ENCODE results near the gene STON2. TPM values are rescaled to one million over a fixed set of nuclear protein-coding genes. Genes with fewer than 3 reads are reported as not detected.

STON2 gene
- total and polyA plus RNA-seq, 4 experiments from 2014 or later = not detected

DNA sequence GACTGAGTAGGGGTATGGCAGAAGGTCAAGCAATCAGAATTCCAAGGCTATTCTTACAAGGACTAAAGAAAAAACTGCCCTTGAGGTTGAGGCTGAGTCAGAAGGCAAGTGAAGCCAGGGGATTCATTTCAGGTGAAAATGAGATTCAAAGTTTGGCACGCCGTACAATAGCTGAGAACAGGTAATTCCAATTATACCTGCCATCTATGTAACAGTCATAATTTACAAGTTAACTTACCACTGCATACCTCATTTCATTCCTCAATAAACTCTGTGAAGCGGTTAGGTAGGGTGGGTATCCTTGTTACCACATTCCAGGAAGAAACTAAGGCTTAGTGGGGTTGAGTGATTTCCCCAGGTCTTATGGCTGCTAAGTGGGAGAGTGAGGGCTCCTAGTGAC, 64.1 kb downstream of the STON2 start:
- DNase-seq = no peak

DNA sequence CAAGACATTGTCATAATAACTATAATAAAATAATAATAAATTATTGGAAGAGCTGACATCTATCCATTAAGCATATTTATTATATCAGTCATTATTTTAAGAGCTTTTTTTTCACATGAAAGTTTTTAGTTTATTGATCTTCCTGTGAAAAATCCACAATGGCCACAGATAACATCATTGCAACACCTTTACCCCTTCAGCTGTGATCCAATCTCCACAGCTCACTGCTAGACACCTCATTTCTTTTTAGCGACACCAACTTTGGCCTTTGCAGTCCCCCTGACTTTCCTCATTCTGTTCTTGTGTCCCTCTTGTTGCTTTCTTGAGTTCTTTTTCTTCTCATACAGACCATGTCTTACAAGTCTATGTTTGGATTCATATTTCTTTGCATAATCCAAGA, 67.4 kb downstream of the STON2 start:
- H3K4me1 Mint-ChIP-seq = no peaks in the 10 kb centered on the region
- Histone ChIP-seq H3K27me3 (ENCODE audit: insufficient read depth, low read length) (no peaks in the 10 kb centered on the region), H3K9me3 (ENCODE audit: control insufficient read depth in 1 of 2, low read length in 2 of 2) (no peaks in the 10 kb centered on the region), H3K4me3 (ENCODE audit: low read length in 2 of 2) (no peak overlapping the region), H3K27ac (ENCODE audit: low read depth, low read length) (no peak overlapping the region), H3K36me3 (ENCODE audit: insufficient read depth, low read length) (no peaks in the 10 kb centered on the region), H3K4me1 (ENCODE audit: insufficient read depth, low read length) (no peaks in the 10 kb centered on the region)
- intact Hi-C loops (cut with micrococcal nuclease) = no loop called here
- no peak overlapping the region for H3K27ac Mint-ChIP-seq
- CTCF ChIA-PET (ENCODE audit: partially characterized antibody) = no interaction called here
- peaks cover 6 to 8% of the 10 kb centered on the region in 2 donors for H3K27me3 Mint-ChIP-seq
- POLR2A ChIA-PET (ENCODE audit: partially characterized antibody) = no interaction called here
- H3K9me3 Mint-ChIP-seq = peaks cover 0 to 4% (median 0%) of the 10 kb centered on the region in 8 donors
- H3K36me3 Mint-ChIP-seq = no peaks in the 10 kb centered on the region
- no peak for DNase-seq
- no peak overlapping the region for H3K4me3 Mint-ChIP-seq

More for the DNA sequence above, 64.1 kb downstream of the STON2 start:
- ChIA-PET POLR2A (ENCODE audit: partially characterized antibody) (no interaction called here), CTCF (ENCODE audit: partially characterized antibody) (no interaction called here)
- no peaks in the 10 kb centered on the region for H3K4me1 ChIP-seq (ENCODE audit: insufficient read depth, low read length)
- no peaks in the 10 kb centered on the region for H3K27me3 ChIP-seq (ENCODE audit: insufficient read depth, low read length)
- H3K4me1 Mint-ChIP-seq = no peaks in the 10 kb centered on the region
- no peak overlapping the region for H3K27ac Mint-ChIP-seq
- H3K27me3 Mint-ChIP-seq = peaks cover 7 to 10% of the 10 kb centered on the region in 2 donors
- intact Hi-C loops (cut with micrococcal nuclease) = no loop called here
- H3K9me3 ChIP-seq (ENCODE audit: control insufficient read depth in 1 of 2, low read length in 2 of 2) = no peaks in the 10 kb centered on the region
- no peak overlapping the region for H3K27ac ChIP-seq (ENCODE audit: low read depth, low read length)
- no peaks in the 10 kb centered on the region for H3K36me3 ChIP-seq (ENCODE audit: insufficient read depth, low read length)
- H3K9me3 Mint-ChIP-seq = peaks cover 0 to 4% (median 0%) of the 10 kb centered on the region in 8 donors
- H3K36me3 Mint-ChIP-seq = no peaks in the 10 kb centered on the region
- H3K4me3 Mint-ChIP-seq = no peak overlapping the region
- no peak overlapping the region for H3K4me3 ChIP-seq (ENCODE audit: low read length in 2 of 2)

DNA sequence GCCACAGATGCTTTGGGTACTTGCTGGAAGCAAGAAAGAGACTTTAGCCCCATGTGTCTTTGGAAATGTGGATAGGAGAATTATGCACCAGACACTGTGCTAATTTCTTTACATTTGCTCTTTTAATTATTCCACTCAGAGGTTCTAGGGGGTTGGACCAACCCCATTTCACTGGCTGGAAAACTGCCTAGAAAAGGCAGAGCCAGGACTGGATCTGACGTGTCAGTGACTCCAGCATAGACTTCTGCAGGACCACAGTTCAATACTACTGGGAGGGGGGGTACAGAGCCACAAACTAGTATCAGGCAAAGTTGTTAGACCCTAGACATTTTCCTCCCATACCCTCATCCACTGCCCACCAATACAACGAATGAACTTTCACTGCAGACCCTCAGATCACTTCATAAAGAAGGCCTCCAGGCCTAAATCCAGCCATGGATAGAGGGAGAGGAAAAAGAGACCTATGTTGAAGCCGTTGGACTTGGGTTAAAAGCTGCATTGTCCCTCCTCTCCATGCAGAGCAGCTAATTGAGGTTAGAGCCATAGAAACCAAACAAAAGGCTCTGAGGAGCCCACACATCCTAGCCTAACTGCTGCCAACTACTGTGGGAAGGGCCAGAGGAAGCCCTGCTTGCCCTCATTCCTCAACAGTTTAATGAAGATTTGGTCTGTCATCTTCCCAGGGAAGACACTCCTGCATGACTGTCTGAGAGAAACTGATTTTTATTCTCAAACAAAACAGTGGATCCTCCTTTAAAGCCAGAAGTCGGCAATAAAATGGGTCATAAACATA, 68.7 kb downstream of the STON2 start:
- CTCF ChIA-PET (ENCODE audit: partially characterized antibody) = no interaction called here
- Mint-ChIP-seq H3K36me3 (no peaks in the 10 kb centered on the region), H3K27ac (no peak overlapping the region), H3K4me3 (no peak overlapping the region), H3K27me3 (peaks cover 6 to 8% of the 10 kb centered on the region in 2 donors), H3K4me1 (no peaks in the 10 kb centered on the region), H3K9me3 (peaks cover 0 to 4% (median 0%) of the 10 kb centered on the region in 8 donors)
- no peak overlapping the region for H3K27ac ChIP-seq (ENCODE audit: low read depth, low read length)
- intact Hi-C loops (cut with micrococcal nuclease) = no loop called here
- no peak overlapping the region for H3K4me3 ChIP-seq (ENCODE audit: low read length in 2 of 2)
- DNase-seq = no peak
- no peaks in the 10 kb centered on the region for H3K9me3 ChIP-seq (ENCODE audit: control insufficient read depth in 1 of 2, low read length in 2 of 2)
- H3K36me3 ChIP-seq (ENCODE audit: insufficient read depth, low read length) = no peaks in the 10 kb centered on the region
- no peaks in the 10 kb centered on the region for H3K27me3 ChIP-seq (ENCODE audit: insufficient read depth, low read length)
- POLR2A ChIA-PET (ENCODE audit: partially characterized antibody) = no interaction called here
- no peaks in the 10 kb centered on the region for H3K4me1 ChIP-seq (ENCODE audit: insufficient read depth, low read length)

DNA sequence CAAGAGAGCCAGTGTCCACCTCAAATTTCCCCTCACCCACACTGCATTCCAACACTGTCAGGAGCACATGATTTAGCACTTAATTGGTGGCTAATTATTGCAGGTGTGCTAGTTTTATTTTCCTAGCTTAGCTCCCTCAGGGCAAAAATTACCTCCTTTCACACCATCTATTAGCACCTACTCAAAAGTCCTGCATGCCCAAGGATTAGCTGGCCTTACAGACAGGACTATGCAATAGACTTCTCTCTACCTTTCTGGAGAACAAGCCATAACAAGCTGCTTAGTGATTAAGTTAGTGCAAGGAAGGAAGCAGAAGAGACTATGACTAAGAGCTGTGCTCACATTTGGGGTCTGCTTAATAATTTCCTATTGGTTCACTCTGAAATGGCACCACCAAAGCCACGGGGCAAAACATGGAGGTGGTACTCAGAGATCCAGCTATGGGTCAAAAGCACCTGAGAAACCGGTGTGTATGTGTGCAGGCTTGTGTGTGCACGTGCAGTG, 69.5 kb downstream of the STON2 start:
- no peaks in the 10 kb centered on the region for H3K9me3 ChIP-seq (ENCODE audit: control insufficient read depth in 1 of 2, low read length in 2 of 2)
- POLR2A ChIA-PET (ENCODE audit: partially characterized antibody) = no interaction called here
- no peaks in the 10 kb centered on the region for H3K36me3 ChIP-seq (ENCODE audit: insufficient read depth, low read length)
- no peaks in the 10 kb centered on the region for H3K36me3 Mint-ChIP-seq
- intact Hi-C loops (cut with micrococcal nuclease) = no loop called here
- H3K4me1 Mint-ChIP-seq = no peaks in the 10 kb centered on the region
- H3K4me3 Mint-ChIP-seq = no peak overlapping the region
- H3K27me3 Mint-ChIP-seq = peaks cover 5 to 6% of the 10 kb centered on the region in 2 donors
- DNase-seq = no peak
- H3K4me1 ChIP-seq (ENCODE audit: insufficient read depth, low read length) = no peaks in the 10 kb centered on the region
- no peak overlapping the region for H3K4me3 ChIP-seq (ENCODE audit: low read length in 2 of 2)
- H3K27me3 ChIP-seq (ENCODE audit: insufficient read depth, low read length) = no peaks in the 10 kb centered on the region
- no peak overlapping the region for H3K27ac ChIP-seq (ENCODE audit: low read depth, low read length)
- CTCF ChIA-PET (ENCODE audit: partially characterized antibody) = no interaction called here
- peaks cover 0 to 4% (median 0%) of the 10 kb centered on the region in 8 donors for H3K9me3 Mint-ChIP-seq
- H3K27ac Mint-ChIP-seq = no peak overlapping the region

DNA sequence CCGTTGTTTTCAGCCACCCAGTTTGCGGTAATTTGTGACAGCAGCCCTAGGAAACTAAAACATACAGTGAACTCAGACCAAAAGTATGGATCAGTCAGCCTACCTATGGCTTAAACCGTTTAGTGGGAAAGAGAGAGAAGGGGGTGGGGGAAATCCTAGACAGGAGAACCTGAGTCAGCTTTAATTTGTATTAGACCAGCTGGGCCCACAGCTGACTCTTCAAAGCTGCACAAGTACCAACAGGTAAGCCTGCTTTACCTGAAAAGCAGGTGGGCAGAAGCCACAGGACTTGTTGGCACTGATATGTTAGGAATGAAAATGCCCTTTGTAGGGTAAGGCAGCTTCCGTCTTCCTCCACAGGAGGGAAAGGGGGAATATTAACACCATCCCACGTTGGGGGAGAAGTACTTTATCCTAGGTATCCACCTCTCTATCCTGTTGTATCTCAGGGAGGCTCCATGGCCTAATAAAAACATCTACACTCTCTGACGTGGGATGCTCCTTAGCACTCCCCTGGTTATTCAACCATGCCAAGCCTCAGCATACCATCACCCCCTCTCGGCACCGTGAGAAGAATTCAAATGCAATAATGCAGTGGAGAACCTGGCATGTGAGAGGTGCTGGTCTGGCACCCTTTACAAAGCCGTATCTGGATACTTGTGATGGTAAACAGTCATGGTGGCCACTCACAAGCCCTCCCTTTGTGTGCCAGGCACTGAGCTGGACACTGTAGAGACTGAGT, 70.3 kb downstream of the STON2 start:
- no peaks in the 10 kb centered on the region for H3K36me3 Mint-ChIP-seq
- no peaks in the 10 kb centered on the region for H3K4me1 Mint-ChIP-seq
- Histone ChIP-seq H3K4me1 (ENCODE audit: insufficient read depth, low read length) (no peaks in the 10 kb centered on the region), H3K36me3 (ENCODE audit: insufficient read depth, low read length) (no peaks in the 10 kb centered on the region), H3K27me3 (ENCODE audit: insufficient read depth, low read length) (no peaks in the 10 kb centered on the region), H3K4me3 (ENCODE audit: low read length in 2 of 2) (no peak overlapping the region), H3K27ac (ENCODE audit: low read depth, low read length) (no peak overlapping the region), H3K9me3 (ENCODE audit: control insufficient read depth in 1 of 2, low read length in 2 of 2) (no peaks in the 10 kb centered on the region)
- H3K27me3 Mint-ChIP-seq = peaks cover 2 to 6% of the 10 kb centered on the region in 2 donors
- intact Hi-C loops (cut with micrococcal nuclease) = no loop called here
- H3K27ac Mint-ChIP-seq = no peak overlapping the region
- H3K9me3 Mint-ChIP-seq = peaks cover 0 to 4% (median 0%) of the 10 kb centered on the region in 8 donors
- no peak for DNase-seq
- CTCF ChIA-PET (ENCODE audit: partially characterized antibody) = no interaction called here
- POLR2A ChIA-PET (ENCODE audit: partially characterized antibody) = no interaction called here
- H3K4me3 Mint-ChIP-seq = no peak overlapping the region

DNA sequence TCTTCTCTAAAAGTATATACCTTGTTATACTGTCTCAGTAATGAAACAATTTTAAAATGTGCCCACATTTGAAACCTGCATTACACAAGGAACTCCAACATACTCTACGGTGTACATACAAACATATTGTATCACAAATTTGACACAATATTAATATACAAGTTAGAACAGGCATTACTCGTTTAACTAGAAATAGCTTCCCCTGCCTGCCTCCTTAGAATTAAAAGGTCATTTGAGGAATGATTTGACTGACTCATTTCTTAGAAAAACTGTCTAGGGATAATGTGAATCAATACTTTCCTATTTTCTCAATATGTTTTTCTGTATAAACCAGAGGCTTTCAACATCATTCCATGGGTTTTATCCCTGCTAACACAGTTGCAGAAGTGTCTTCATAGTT, 73.7 kb downstream of the STON2 start:
- Histone ChIP-seq H3K36me3 (ENCODE audit: insufficient read depth, low read length) (no peaks in the 10 kb centered on the region), H3K4me3 (ENCODE audit: low read length in 2 of 2) (no peak overlapping the region), H3K27ac (ENCODE audit: low read depth, low read length) (no peak overlapping the region), H3K27me3 (ENCODE audit: insufficient read depth, low read length) (no peaks in the 10 kb centered on the region), H3K9me3 (ENCODE audit: control insufficient read depth in 1 of 2, low read length in 2 of 2) (no peaks in the 10 kb centered on the region), H3K4me1 (ENCODE audit: insufficient read depth, low read length) (no peaks in the 10 kb centered on the region)
- Mint-ChIP-seq H3K9me3 (no peaks in the 10 kb centered on the region), H3K27ac (no peak overlapping the region), H3K4me1 (no peaks in the 10 kb centered on the region), H3K36me3 (no peaks in the 10 kb centered on the region), H3K4me3 (no peak overlapping the region), H3K27me3 (peaks cover 2 to 16% of the 10 kb centered on the region in 2 donors)
- intact Hi-C loops (cut with micrococcal nuclease) = no loop called here
- no peak for DNase-seq
- ChIA-PET CTCF (ENCODE audit: partially characterized antibody) (no interaction called here), POLR2A (ENCODE audit: partially characterized antibody) (no interaction called here)

DNA sequence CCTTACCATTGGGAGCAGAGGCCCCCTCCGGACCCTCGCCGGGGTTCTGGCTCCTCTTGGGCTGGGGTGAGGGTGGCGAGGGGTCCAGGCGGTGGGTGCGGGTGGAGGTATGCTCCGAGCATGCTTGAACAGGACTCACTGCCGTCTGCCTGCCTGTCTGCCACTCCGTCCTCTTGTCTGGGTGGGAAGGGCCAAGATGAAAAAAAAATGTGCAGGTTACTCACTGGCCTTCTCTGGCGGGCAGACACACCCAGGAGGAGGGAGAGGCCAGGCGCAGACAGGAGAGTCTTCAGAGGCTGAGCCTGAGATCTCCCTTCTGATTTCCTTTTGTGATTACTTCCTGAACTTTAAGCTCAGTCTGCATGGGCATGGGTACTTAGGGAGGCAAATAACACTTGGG, 76.1 kb downstream of the STON2 start:
- no peaks in the 10 kb centered on the region for H3K4me1 ChIP-seq (ENCODE audit: insufficient read depth, low read length)
- intact Hi-C loops (cut with micrococcal nuclease) = no loop called here
- no peak overlapping the region for H3K27ac Mint-ChIP-seq

More for the DNA sequence above, 76.1 kb downstream of the STON2 start:
- Histone ChIP-seq H3K36me3 (ENCODE audit: insufficient read depth, low read length) (no peaks in the 10 kb centered on the region), H3K27me3 (ENCODE audit: insufficient read depth, low read length) (no peaks in the 10 kb centered on the region), H3K27ac (ENCODE audit: low read depth, low read length) (no peak overlapping the region), H3K4me3 (ENCODE audit: low read length in 2 of 2) (no peak overlapping the region), H3K9me3 (ENCODE audit: control insufficient read depth in 1 of 2, low read length in 2 of 2) (no peaks in the 10 kb centered on the region)
- peaks cover 0 to 4% (median 0%) of the 10 kb centered on the region in 8 donors for H3K9me3 Mint-ChIP-seq
- H3K27me3 Mint-ChIP-seq = peaks cover 2 to 15% of the 10 kb centered on the region in 2 donors
- H3K4me3 Mint-ChIP-seq = no peak overlapping the region
- no peaks in the 10 kb centered on the region for H3K36me3 Mint-ChIP-seq
- DNase-seq = no peak
- H3K4me1 Mint-ChIP-seq = no peaks in the 10 kb centered on the region
- CTCF ChIA-PET (ENCODE audit: partially characterized antibody) = no interaction called here
- POLR2A ChIA-PET (ENCODE audit: partially characterized antibody) = no interaction called here
